HG03139 (cell line): Measurements from ENCODE around the gene ACAD8.

Source experiments
- ATAC-seq: cut with Tn5 transposase; IDR thresholded peaks from one replicate; pipeline ENCODE4 v1.9.1; 2021; ENCODE audit not compliant: unreplicated experiment

ACAD8 gene

GRCh38 chr11:134253188-134253993, at the start of gene ACAD8, which contains the start of gene THYN1:
TSS of gene ACAD8 (plus strand) at chr11:134253568. CDS start at chr11:134253601, 33 bp downstream.
TSS of gene THYN1 (minus strand) at chr11:134253352. CDS start at chr11:134252882, 470 bp downstream.
- peak; percentile 99 for ATAC-seq

- no peak for ATAC-seq
These were observed 47.6 kb upstream of the ACAD8 start for GRCh38 chr11:134205729-134206128.

- ATAC-seq = no peak
These were observed 47.2 kb upstream of the ACAD8 start for GRCh38 chr11:134206185-134206584.

- ATAC-seq = no peak
These were observed 45.7 kb upstream of the ACAD8 start for GRCh38 chr11:134207538-134208239.

GRCh38 chr11:134215836-134216235, 37.5 kb upstream of the ACAD8 start:
- ATAC-seq = no peak

GRCh38 chr11:134216816-134217215, 36.6 kb upstream of the ACAD8 start:
- ATAC-seq = no peak

GRCh38 chr11:134223121-134223520, 30.2 kb upstream of the ACAD8 start:
- no peak for ATAC-seq

GRCh38 chr11:134223836-134224709, 29.3 kb upstream of the ACAD8 start, which contains the start of the genes NCAPD3 and VPS26B:
TSS of gene NCAPD3 (minus strand) at chr11:134223967. CDS start at chr11:134223926, 41 bp downstream.
TSS of gene VPS26B (plus strand) at chr11:134224671. CDS start at chr11:134225123, 452 bp downstream.
- ATAC-seq = peak; percentile 76

GRCh38 chr11:134224710-134225664, 28.4 kb upstream of the ACAD8 start:
- peak; percentile 18 for ATAC-seq

GRCh38 chr11:134226806-134227325, 26.5 kb upstream of the ACAD8 start:
- ATAC-seq = no peak

- ATAC-seq = peak; percentile 54
These were observed 24.7 kb upstream of the ACAD8 start for GRCh38 chr11:134228625-134229024.

- ATAC-seq = no peak
These were observed 24.1 kb upstream of the ACAD8 start for GRCh38 chr11:134229126-134229790.

- no peak for ATAC-seq
These were observed 23.0 kb upstream of the ACAD8 start for GRCh38 chr11:134230339-134230738.

GRCh38 chr11:134231958-134232659, 21.3 kb upstream of the ACAD8 start:
- no peak for ATAC-seq

GRCh38 chr11:134233729-134234179, 19.6 kb upstream of the ACAD8 start:
- no peak for ATAC-seq

- ATAC-seq = no peak
These were observed 18.0 kb upstream of the ACAD8 start for GRCh38 chr11:134235399-134235798.

- no peak for ATAC-seq
These were observed 16.4 kb upstream of the ACAD8 start for GRCh38 chr11:134236834-134237556.

GRCh38 chr11:134237557-134237922, 15.8 kb upstream of the ACAD8 start:
- no peak for ATAC-seq
